Neural progenitor cell (in vitro differentiated cells): ENCODE results near the gene PARP11. TPM values are rescaled to one million over a fixed set of nuclear protein-coding genes. Genes with fewer than 3 reads are reported as not detected.

Experiments used
- DNase-seq: peaks from one replicate; pipeline ENCODE4 v3.0.0-alpha.2; 2016; ENCODE audit warnings: low spot score
- H2AFZ ChIP-seq: fragments of 200-600 bp; sonication (generic); replicated peaks from 2 replicates; pipeline ENCODE4 v1.6.1; 2016; ENCODE audit warnings: antibody characterized with exemption
- H3F3A ChIP-seq: fragments of 200-600 bp; sonication (generic); 2 replicates; pipeline ENCODE4 v1.6.1; 2016; ENCODE audit warnings: antibody characterized with exemption, low read depth
- H3K27ac ChIP-seq: fragments of 200-600 bp; sonication (generic); 2 replicates; pipeline ENCODE4 v1.5.1; 2016; ENCODE audit warnings: mild to moderate bottlenecking
- H3K27me3 ChIP-seq: fragments of 200-600 bp; sonication (generic); 2 replicates; pipeline ENCODE4 v1.6.1; 2016; ENCODE audit warnings: mild to moderate bottlenecking, moderate library complexity
- H3K36me3 ChIP-seq: fragments of 200-600 bp; sonication (generic); 2 replicates; pipeline ENCODE4 v1.5.1; 2016
- H3K4me1 ChIP-seq: fragments of 200-600 bp; sonication (generic); 2 replicates; pipeline ENCODE4 v1.6.1; 2016; ENCODE audit warnings: mixed run types
- H3K4me2 ChIP-seq: fragments of 200-600 bp; sonication (generic); 2 replicates; pipeline ENCODE4 v1.6.1; 2016
- H3K4me3 ChIP-seq: fragments of 200-600 bp; sonication (generic); 2 replicates; pipeline ENCODE4 v1.5.1; 2016
- H3K79me2 ChIP-seq: fragments of 200-600 bp; sonication (generic); 2 replicates; pipeline ENCODE4 v1.6.1; 2016; ENCODE audit warnings: low read depth
- H3K9ac ChIP-seq: fragments of 200-600 bp; sonication (generic); 2 replicates; pipeline ENCODE4 v1.6.1; 2016
- H3K9me3 ChIP-seq: fragments of 200-600 bp; sonication (generic); 2 replicates; pipeline ENCODE4 v1.5.1; 2016; ENCODE audit warnings: low read depth
- H4K20me1 ChIP-seq: fragments of 200-600 bp; sonication (generic); 2 replicates; pipeline ENCODE4 v1.6.1; 2016; ENCODE audit warnings: low read depth
- H3K27ac Mint-ChIP-seq: 3 replicates; pipeline ENCODE4 v1.8.0; 2021; ENCODE audit warnings: mixed read lengths
- H3K27me3 Mint-ChIP-seq: 2 replicates; pipeline ENCODE4 v1.8.0; 2022; ENCODE audit warnings: low read depth, mild to moderate bottlenecking, inconsistent platforms, moderate library complexity, mixed read lengths; ENCODE audit not compliant: insufficient read depth
- H3K36me3 Mint-ChIP-seq: 3 replicates; pipeline ENCODE4 v1.8.0; 2021; ENCODE audit warnings: mixed read lengths
- H3K4me1 Mint-ChIP-seq: 3 replicates; pipeline ENCODE4 v1.8.0; 2021; ENCODE audit warnings: mixed read lengths
- H3K4me3 Mint-ChIP-seq: 3 replicates; pipeline ENCODE4 v1.8.0; 2021; ENCODE audit warnings: mild to moderate bottlenecking, moderate library complexity, mixed read lengths
- H3K9me3 Mint-ChIP-seq: 3 replicates; pipeline ENCODE4 v1.8.0; 2020; ENCODE audit warnings: mixed read lengths
- CTCF ChIP-seq: fragments of 200-600 bp; sonication (generic); IDR thresholded peaks from 2 replicates; pipeline ENCODE4 v1.5.1; 2017; ENCODE audit warnings: antibody characterized with exemption, mild to moderate bottlenecking
- EZH2 ChIP-seq: fragments of 200-600 bp; sonication (generic); IDR thresholded peaks from 2 replicates; pipeline ENCODE4 v1.6.1; 2017; ENCODE audit warnings: antibody characterized with exemption, mild to moderate bottlenecking, moderate library complexity
- EZH2phosphoT487 ChIP-seq: fragments of 200-600 bp; sonication (generic); IDR thresholded peaks from 2 replicates; pipeline ENCODE4 v1.6.1; 2017; ENCODE audit warnings: antibody characterized with exemption
- total RNA-seq: library from RNA; depleted of rRNA; stranded (reverse); fragments of >200 nt; gene quantifications from 2 replicates; pipeline ENCODE4 v1.2.3, GENCODE V29; 2015; ENCODE audit warnings: low replicate concordance

PARP11 gene
- total RNA-seq, 1 donor from 2014 or later = 12.2 TPM

GRCh38 chr12:3869865-3870264 is 3.3 kb downstream of the PARP11 start:
- H3K79me2 ChIP-seq = peaks cover 65% of the 10 kb centered on the region
- peaks cover 21% of the 10 kb centered on the region for H3K4me1 Mint-ChIP-seq
- H3K4me1 ChIP-seq = peaks cover 11% of the 10 kb centered on the region

GRCh38 chr12:3869433-3869832 is 3.8 kb downstream of the PARP11 start:
- H3K36me3 Mint-ChIP-seq = peaks cover 13% of the 10 kb centered on the region
- no peak for DNase-seq
- H3K79me2 ChIP-seq = peaks cover 65% of the 10 kb centered on the region

More at GRCh38 chr12:3869865-3870264, 3.3 kb downstream of the PARP11 start:
- DNase-seq = no peak
- no peak overlapping the region for H3K27ac ChIP-seq
- Mint-ChIP-seq H3K4me3 (no peak overlapping the region), H3K9me3 (peaks cover 12% of the 10 kb centered on the region), H3K27me3 (no peaks in the 10 kb centered on the region), H3K36me3 (peaks cover 13% of the 10 kb centered on the region), H3K27ac (no peak overlapping the region)
- no peaks in the 10 kb centered on the region for H3F3A ChIP-seq
- H3K27me3 ChIP-seq = no peaks in the 10 kb centered on the region
- no peak overlapping the region for H3K4me2 ChIP-seq
- no peak overlapping the region for H3K4me3 ChIP-seq
- no peak overlapping the region for H3K9ac ChIP-seq
- peaks cover 11% of the 10 kb centered on the region for H3K9me3 ChIP-seq
- peaks cover 8% of the 10 kb centered on the region for H3K36me3 ChIP-seq
- TF ChIP-seq EZH2phosphoT487 (no peak), CTCF (no peak), EZH2 (no peak)
- no peak overlapping the region for H2AFZ ChIP-seq
- no peaks in the 10 kb centered on the region for H4K20me1 ChIP-seq

GRCh38 chr12:3863756-3864155 is 9.4 kb downstream of the PARP11 start:
- Histone ChIP-seq H3K36me3 (peaks cover 14% of the 10 kb centered on the region), H3K4me3 (no peak overlapping the region), H3K79me2 (peaks cover 27% of the 10 kb centered on the region), H4K20me1 (no peaks in the 10 kb centered on the region), H3K27me3 (no peaks in the 10 kb centered on the region), H2AFZ (no peak overlapping the region), H3K27ac (no peak overlapping the region), H3F3A (no peaks in the 10 kb centered on the region), H3K4me1 (no peaks in the 10 kb centered on the region), H3K4me2 (no peak overlapping the region), H3K9ac (no peak overlapping the region), H3K9me3 (peaks cover 11% of the 10 kb centered on the region)
- Mint-ChIP-seq H3K36me3 (peaks cover 35% of the 10 kb centered on the region), H3K4me1 (no peaks in the 10 kb centered on the region), H3K4me3 (no peak overlapping the region), H3K27me3 (no peaks in the 10 kb centered on the region), H3K27ac (no peak overlapping the region), H3K9me3 (peaks cover 24% of the 10 kb centered on the region)
- no peak for TF ChIP-seq EZH2phosphoT487
- TF ChIP-seq EZH2 = no peak
- no peak for TF ChIP-seq CTCF
- no peak for DNase-seq

More at GRCh38 chr12:3869433-3869832, 3.8 kb downstream of the PARP11 start:
- Histone ChIP-seq H3K4me2 (no peak overlapping the region), H3K27me3 (no peaks in the 10 kb centered on the region), H3K9me3 (peaks cover 11% of the 10 kb centered on the region), H3K9ac (no peak overlapping the region), H3K36me3 (peaks cover 10% of the 10 kb centered on the region), H3K27ac (no peak overlapping the region), H3F3A (no peaks in the 10 kb centered on the region), H3K4me1 (peaks cover 11% of the 10 kb centered on the region), H2AFZ (no peak overlapping the region), H4K20me1 (no peaks in the 10 kb centered on the region), H3K4me3 (no peak overlapping the region)
- Mint-ChIP-seq H3K4me3 (no peak overlapping the region), H3K9me3 (peaks cover 16% of the 10 kb centered on the region), H3K27ac (no peak overlapping the region), H3K27me3 (no peaks in the 10 kb centered on the region), H3K4me1 (peaks cover 21% of the 10 kb centered on the region)
- TF ChIP-seq EZH2phosphoT487 = no peak
- TF ChIP-seq CTCF = no peak
- no peak for TF ChIP-seq EZH2
